HepG2 (cell line): ENCODE data around the gene GSDME. TPM values are rescaled to one million over a fixed set of nuclear protein-coding genes. Genes with fewer than 3 reads are reported as not detected.

Source experiments
- ATAC-seq: fragments of 200-7000 bp; cut with Tn5 transposase; 3 replicates; pipeline ENCODE4 v1.9.1; 2020; ENCODE audit warnings: mild to moderate bottlenecking, moderate library complexity
- BruUV-seq: library from RNA; stranded (reverse); fragments of 400-500 nt; replicated peaks from 2 replicates; lab custom pipeline; 2021; lab: Mats Ljungman, UMichigan
- CTCF ChIA-PET: fragments of 300-600 bp; formaldehyde crosslinking; extraction: SDS; loops from one replicate; lab custom pipeline; 2021; ENCODE audit warnings: low total read pairs, inconsistent platforms, low intra/inter-chr PET ratio; lab: Yijun Ruan, JAX
- POLR2A ChIA-PET: fragments of 350-600 bp; sonication (Branson Sonifier 250); formaldehyde crosslinking; loops from one replicate; lab custom pipeline; 2020; ENCODE audit warnings: antibody characterized with exemption, inconsistent platforms; lab: Yijun Ruan, JAX
- DNase-seq: peaks from one replicate; pipeline ENCODE4 v3.0.0-alpha.2; 2015; ENCODE audit warnings: low spot score
- FAIRE-seq: peaks from 3 replicates; lab custom pipeline; 2011; peaks lifted over from hg19 to GRCh38; lab: Jason Lieb, UNC
- H2AFZ ChIP-seq: one replicate; pipeline ENCODE4 v1.6.1; 2011; ENCODE audit warnings: low read length, inconsistent platforms
- H3K27ac ChIP-seq: fragments of 300-600 bp; 3 replicates; pipeline ENCODE4 v1.8.0; 2011; ENCODE audit warnings: mixed run types, mild to moderate bottlenecking, mixed read lengths, low read length, inconsistent platforms; ENCODE audit not compliant: insufficient read depth; ENCODE audit errors: extremely low read length
- H3K27me3 ChIP-seq, 2 experiments: fragments of 200-600 bp in 1 of 2; 2 replicates in 1 of 2; 3 replicates in 1 of 2; pipeline versions ENCODE4 v1.6.0 to v1.8.0; 2011; ENCODE audit warnings: low read length in 2 of 2, mild to moderate bottlenecking in 2 of 2, moderate library complexity in 2 of 2, inconsistent platforms in 1 of 2; ENCODE audit not compliant: insufficient read depth in 2 of 2, control insufficient read depth in 1 of 2
- H3K36me3 ChIP-seq, 2 experiments: fragments of 200-600 bp in 1 of 2; replicated peaks in 1 of 2; 2 replicates in 1 of 2; 3 replicates in 1 of 2; pipeline versions ENCODE4 v1.5.1 to v1.8.0; 2011; ENCODE audit warnings: low read length in 2 of 2, inconsistent platforms in 1 of 2; ENCODE audit not compliant: insufficient read depth in 2 of 2, control insufficient read depth in 1 of 2
- H3K4me1 ChIP-seq: 2 replicates; pipeline ENCODE4 v1.5.1; 2012; ENCODE audit warnings: low read length, inconsistent platforms; ENCODE audit not compliant: insufficient read depth
- H3K4me2 ChIP-seq: 2 replicates; pipeline ENCODE4 v1.6.0; 2011; ENCODE audit warnings: low read depth, low read length, inconsistent platforms
- H3K4me3 ChIP-seq, 3 experiments: fragments of 200-600 bp in 1 of 3; sonication (generic), shearing (Covaris generic) in 1 of 3; replicated peaks in 1 of 3; 2 replicates each; pipeline ENCODE4 v1.5.1; 2011 to 2016; ENCODE audit warnings: low read length in 3 of 3, inconsistent platforms in 2 of 3, low read depth in 2 of 3, mild to moderate bottlenecking in 2 of 3, control low read depth in 1 of 3, mixed read lengths in 1 of 3; ENCODE audit not compliant: insufficient read depth in 1 of 3
- H3K79me2 ChIP-seq: one replicate; pipeline ENCODE4 v1.6.1; 2011; ENCODE audit warnings: low read length, inconsistent platforms; ENCODE audit not compliant: insufficient read depth
- H3K9ac ChIP-seq: 2 replicates; pipeline ENCODE4 v1.6.0; 2011; ENCODE audit warnings: mild to moderate bottlenecking, low read depth, low read length, inconsistent platforms; ENCODE audit not compliant: insufficient read depth
- H3K9me3 ChIP-seq: 2 replicates; pipeline ENCODE4 v1.5.1; 2012; ENCODE audit warnings: mild to moderate bottlenecking, low read length
- H4K20me1 ChIP-seq: 2 replicates; pipeline ENCODE4 v1.6.0; 2011; ENCODE audit warnings: inconsistent platforms, mild to moderate bottlenecking, low read length, moderate library complexity; ENCODE audit not compliant: insufficient read depth
- JARID2 ChIP-seq: sonication (generic); formaldehyde crosslinking; IDR thresholded peaks from 2 replicates; pipeline ENCODE4 v1.8.1; 2023; ENCODE audit warnings: missing genetic modification reagents, inconsistent platforms; ENCODE audit not compliant: insufficient replicate concordance
- MYC ChIP-seq: sonication (generic); formaldehyde crosslinking; IDR thresholded peaks from 2 replicates; pipeline ENCODE4 v1.9.0; 2021; ENCODE audit warnings: missing genetic modification reagents, borderline replicate concordance
- NONO ChIP-seq, 2 experiments: fragments of 450-650 bp in 1 of 2; sonication (generic) in 1 of 2; formaldehyde crosslinking in 1 of 2; IDR thresholded peaks in 1 of 2; conservative IDR thresholded peaks in 1 of 2; 2 replicates each; pipeline versions ENCODE4 v1.6.1 to v1.8.0; 2017 to 2022; ENCODE audit warnings: mild to moderate bottlenecking in 1 of 2, missing genetic modification reagents in 1 of 2, moderate library complexity in 1 of 2
- TSC22D2 ChIP-seq: sonication (generic); formaldehyde crosslinking; IDR thresholded peaks from 2 replicates; pipeline ENCODE4 v1.5.1; 2020; ENCODE audit warnings: missing genetic modification reagents, mild to moderate bottlenecking, borderline replicate concordance
- ZFP37 ChIP-seq: sonication (generic); formaldehyde crosslinking; IDR thresholded peaks from 2 replicates; pipeline ENCODE4 v1.4.0; 2020; ENCODE audit warnings: missing genetic modification reagents, borderline replicate concordance
- ZMYM3 ChIP-seq: sonication (generic); formaldehyde crosslinking; IDR thresholded peaks from 2 replicates; pipeline ENCODE4 v1.5.1; 2020; ENCODE audit warnings: mild to moderate bottlenecking, missing genetic modification reagents
- ZNF17 ChIP-seq: sonication (generic); formaldehyde crosslinking; IDR thresholded peaks from 2 replicates; pipeline ENCODE4 v1.5.0; 2020; ENCODE audit warnings: mild to moderate bottlenecking, missing genetic modification reagents
- WGBS: methylation state at CpG from one replicate; pipeline ENCODE4 v1.1.6; 2017; ENCODE audit warnings: low lambda C conversion rate; 5-methylcytosine and 5-hydroxymethylcytosine counted together
- in situ Hi-C: cut with HindIII; loops from 2 replicates; pipeline ENCODE4 v1.10.0; 2017; ENCODE audit warnings: low pct_unique_long_range_greater_than_20kb; ENCODE audit not compliant: extremely low pct_ligation_motif_present
- intact Hi-C: fragments of 100-400 bp; cut with micrococcal nuclease; formaldehyde crosslinking; loops from one replicate; pipeline ENCODE4 v1.10.0; 2022; ENCODE audit not compliant: unreplicated experiment
- polyA plus RNA-seq, 8 experiments: library from polyadenylated mRNA; depleted of rRNA in 3 of 8; stranded (reverse) in 7 of 8; unstranded in 1 of 8; fragments of >200 nt; fragmentation: Illumina TruSeq in 4 of 8; extraction: Trizol in 4 of 8; gene quantifications; 2 replicates each; pipeline versions ENCODE4 v1.2.1 to v1.2.3, GENCODE V29; 2011 to 2016; ENCODE audit warnings: low read depth in 4 of 8, missing spikeins in 1 of 8, mixed read lengths in 1 of 8; ENCODE audit not compliant: insufficient read depth in 1 of 8
- total RNA-seq, 5 experiments: library from RNA; depleted of rRNA; stranded (reverse); fragments of >200 nt; fragmentation: Illumina TruSeq; extraction: Trizol; gene quantifications; 2 replicates each; pipeline ENCODE4 v1.2.3, GENCODE V29; 2016; ENCODE audit warnings: low read depth in 1 of 5
- TF ChIP-seq, protein P1 (sequence below): sonication (generic); formaldehyde crosslinking; IDR thresholded peaks from 2 replicates; pipeline ENCODE4 v1.4.0; 2020; ENCODE audit warnings: missing genetic modification reagents

GSDME gene
- total and polyA plus RNA-seq, 2 of the 13 experiments (the other 11 are each of a cell fraction or from before 2014, with no cell fraction given), result 19.2 to 28.2 TPM

DNA sequence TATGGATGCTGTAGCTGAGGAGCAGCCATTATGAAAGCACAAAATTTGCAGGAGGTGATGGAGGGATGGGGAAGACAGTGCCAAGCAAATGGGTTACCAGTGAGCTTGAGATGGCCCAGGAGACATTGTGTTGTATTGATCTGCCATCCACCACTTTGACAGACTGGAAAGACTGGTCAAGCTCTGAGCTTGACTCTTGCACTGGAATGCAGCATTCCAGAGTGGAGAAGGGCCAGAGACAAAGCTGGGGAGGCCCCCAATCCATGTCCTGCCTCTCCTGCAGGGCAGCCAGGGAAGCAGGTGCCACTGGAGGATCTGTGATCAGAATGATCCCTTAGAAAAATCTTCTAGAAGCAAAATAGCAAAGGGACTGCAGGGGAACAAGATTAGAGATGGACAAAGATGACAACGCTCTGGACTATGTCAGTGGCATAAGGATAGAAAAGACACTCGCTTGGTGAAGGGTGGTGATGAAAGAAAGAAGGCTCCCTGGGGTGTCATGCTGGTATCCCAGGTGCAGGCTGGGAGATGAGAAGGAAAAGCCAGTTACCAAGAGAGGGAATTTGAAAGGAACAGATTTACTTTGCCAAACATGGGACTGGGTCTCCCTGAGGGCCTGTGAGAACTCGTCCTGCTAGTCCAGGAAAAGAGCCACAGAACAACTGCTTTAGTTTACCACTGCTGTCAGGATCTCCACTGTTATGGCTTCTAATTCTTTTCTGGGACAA, 5.0 kb downstream of the GSDME start (continued):
- TF ChIP-seq TSC22D2, result no peak
- TF ChIP-seq, protein P1, sequence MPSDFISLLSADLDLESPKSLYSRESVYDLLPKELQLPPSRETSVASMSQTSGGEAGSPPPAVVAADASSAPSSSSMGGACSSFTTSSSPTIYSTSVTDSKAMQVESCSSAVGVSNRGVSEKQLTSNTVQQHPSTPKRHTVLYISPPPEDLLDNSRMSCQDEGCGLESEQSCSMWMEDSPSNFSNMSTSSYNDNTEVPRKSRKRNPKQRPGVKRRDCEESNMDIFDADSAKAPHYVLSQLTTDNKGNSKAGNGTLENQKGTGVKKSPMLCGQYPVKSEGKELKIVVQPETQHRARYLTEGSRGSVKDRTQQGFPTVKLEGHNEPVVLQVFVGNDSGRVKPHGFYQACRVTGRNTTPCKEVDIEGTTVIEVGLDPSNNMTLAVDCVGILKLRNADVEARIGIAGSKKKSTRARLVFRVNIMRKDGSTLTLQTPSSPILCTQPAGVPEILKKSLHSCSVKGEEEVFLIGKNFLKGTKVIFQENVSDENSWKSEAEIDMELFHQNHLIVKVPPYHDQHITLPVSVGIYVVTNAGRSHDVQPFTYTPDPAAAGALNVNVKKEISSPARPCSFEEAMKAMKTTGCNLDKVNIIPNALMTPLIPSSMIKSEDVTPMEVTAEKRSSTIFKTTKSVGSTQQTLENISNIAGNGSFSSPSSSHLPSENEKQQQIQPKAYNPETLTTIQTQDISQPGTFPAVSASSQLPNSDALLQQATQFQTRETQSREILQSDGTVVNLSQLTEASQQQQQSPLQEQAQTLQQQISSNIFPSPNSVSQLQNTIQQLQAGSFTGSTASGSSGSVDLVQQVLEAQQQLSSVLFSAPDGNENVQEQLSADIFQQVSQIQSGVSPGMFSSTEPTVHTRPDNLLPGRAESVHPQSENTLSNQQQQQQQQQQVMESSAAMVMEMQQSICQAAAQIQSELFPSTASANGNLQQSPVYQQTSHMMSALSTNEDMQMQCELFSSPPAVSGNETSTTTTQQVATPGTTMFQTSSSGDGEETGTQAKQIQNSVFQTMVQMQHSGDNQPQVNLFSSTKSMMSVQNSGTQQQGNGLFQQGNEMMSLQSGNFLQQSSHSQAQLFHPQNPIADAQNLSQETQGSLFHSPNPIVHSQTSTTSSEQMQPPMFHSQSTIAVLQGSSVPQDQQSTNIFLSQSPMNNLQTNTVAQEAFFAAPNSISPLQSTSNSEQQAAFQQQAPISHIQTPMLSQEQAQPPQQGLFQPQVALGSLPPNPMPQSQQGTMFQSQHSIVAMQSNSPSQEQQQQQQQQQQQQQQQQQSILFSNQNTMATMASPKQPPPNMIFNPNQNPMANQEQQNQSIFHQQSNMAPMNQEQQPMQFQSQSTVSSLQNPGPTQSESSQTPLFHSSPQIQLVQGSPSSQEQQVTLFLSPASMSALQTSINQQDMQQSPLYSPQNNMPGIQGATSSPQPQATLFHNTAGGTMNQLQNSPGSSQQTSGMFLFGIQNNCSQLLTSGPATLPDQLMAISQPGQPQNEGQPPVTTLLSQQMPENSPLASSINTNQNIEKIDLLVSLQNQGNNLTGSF (CRISPR knock-in tag), result no peak
- no peak for TF ChIP-seq MYC (CRISPR knock-in tag)

DNA sequence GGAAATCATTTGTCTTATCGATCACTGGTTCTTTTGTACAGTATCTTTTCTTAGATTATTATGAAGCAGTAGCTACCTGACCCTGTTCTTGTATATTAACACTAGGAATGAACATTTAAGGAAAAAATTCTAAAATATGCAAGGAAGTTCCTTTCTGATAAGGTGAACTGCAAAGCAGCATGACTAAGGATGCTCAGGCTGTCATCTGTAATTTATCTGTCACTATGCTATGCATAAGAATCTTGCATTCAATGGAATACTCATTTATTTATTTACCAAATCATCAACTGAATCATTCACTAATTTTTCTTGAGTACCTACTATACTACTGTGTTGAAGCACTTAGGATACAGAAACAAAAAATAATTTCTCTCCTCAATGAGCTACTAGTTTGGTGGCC, 5.8 kb downstream of the GSDME start:
- BruUV-seq, result no TSS peak
- no peak overlapping the region for H3K9ac ChIP-seq
- H3K27me3 ChIP-seq, result no peaks in the 10 kb centered on the region
- ChIA-PET CTCF (interaction anchor here (0.5 kb wide), 1 partner anchor 347 kb away, joined by 5 read pairs; no protein-coding TSS in a partner anchor), POLR2A (no interaction called here)
- WGBS, result 65% methylated on average over 1 of the region's 1 CpG
- no peaks in the 10 kb centered on the region for H4K20me1 ChIP-seq
- peaks cover 4% of the 10 kb centered on the region for H3K79me2 ChIP-seq
- no peaks in the 10 kb centered on the region for H3K36me3 ChIP-seq
- TF ChIP-seq ZNF17 (CRISPR knock-in tag) (no peak), JARID2 (no peak), ZFP37 (CRISPR knock-in tag) (no peak), NONO (IDR thresholded peaks at IDR 0.05) (no peak), NONO (CRISPR knock-in tag; conservative IDR thresholded peaks at IDR 0.05) (no peak), ZMYM3 (no peak)
- FAIRE-seq (no peak), ATAC-seq (no peak), DNase-seq (no peak)
- no peak overlapping the region for H3K4me2 ChIP-seq
- peaks cover 29% of the 10 kb centered on the region for H3K4me1 ChIP-seq
- H3K4me3 ChIP-seq, result no peak overlapping the region
- intact Hi-C loops, result no loop called here
- in situ Hi-C loops, result no loop called here
- H2AFZ ChIP-seq, result no peak overlapping the region
- no peak overlapping the region for H3K27ac ChIP-seq
- no peaks in the 10 kb centered on the region for H3K9me3 ChIP-seq
